Rectal smooth muscle tissue (tissue), 1 donor: ENCODE measurements around the gene PRKCH.

Experiments used
- H3K27ac ChIP-seq: one replicate; pipeline ENCODE4 v1.7.0; 2013; ENCODE audit warnings: low read depth, low read length, inconsistent platforms
- H3K27me3 ChIP-seq: one replicate; pipeline ENCODE4 v1.7.0; 2013; ENCODE audit warnings: low read length; ENCODE audit not compliant: control insufficient read depth, insufficient read depth
- H3K36me3 ChIP-seq: one replicate; pipeline ENCODE4 v1.7.0; 2013; ENCODE audit warnings: low read length; ENCODE audit not compliant: control insufficient read depth, insufficient read depth
- H3K4me1 ChIP-seq: one replicate; pipeline ENCODE4 v1.7.0; 2013; ENCODE audit warnings: low read length; ENCODE audit not compliant: control insufficient read depth, insufficient read depth
- H3K4me3 ChIP-seq: one replicate; pipeline ENCODE4 v1.7.0; 2013; ENCODE audit warnings: low read length
- H3K9ac ChIP-seq: one replicate; pipeline ENCODE4 v1.7.0; 2013; ENCODE audit warnings: low read length

PRKCH gene

DNA sequence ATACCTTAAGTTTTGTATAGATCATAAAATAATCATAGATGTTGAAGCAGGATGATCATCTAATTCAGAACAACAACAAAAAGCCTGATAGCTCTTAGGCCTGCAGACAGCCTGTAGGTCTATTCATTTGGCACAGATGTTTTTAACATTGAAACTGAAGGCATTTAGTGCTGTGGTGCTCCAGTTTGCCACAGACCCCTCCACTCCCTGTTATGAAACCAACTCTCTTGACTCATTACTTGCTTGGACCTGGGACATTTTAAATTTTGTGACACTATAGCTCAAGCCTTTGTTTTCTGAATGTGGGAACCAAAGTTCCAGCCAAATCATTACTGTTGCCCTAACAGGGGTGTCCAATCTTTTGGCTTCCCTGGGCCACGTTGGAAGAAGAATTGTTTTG is 9.1 kb downstream of the PRKCH start:
- Histone ChIP-seq H3K4me1 (no peaks in the 10 kb centered on the region), H3K27me3 (no peaks in the 10 kb centered on the region), H3K9ac (no peak overlapping the region), H3K27ac (no peak overlapping the region), H3K4me3 (no peak overlapping the region), H3K36me3 (no peaks in the 10 kb centered on the region)

DNA sequence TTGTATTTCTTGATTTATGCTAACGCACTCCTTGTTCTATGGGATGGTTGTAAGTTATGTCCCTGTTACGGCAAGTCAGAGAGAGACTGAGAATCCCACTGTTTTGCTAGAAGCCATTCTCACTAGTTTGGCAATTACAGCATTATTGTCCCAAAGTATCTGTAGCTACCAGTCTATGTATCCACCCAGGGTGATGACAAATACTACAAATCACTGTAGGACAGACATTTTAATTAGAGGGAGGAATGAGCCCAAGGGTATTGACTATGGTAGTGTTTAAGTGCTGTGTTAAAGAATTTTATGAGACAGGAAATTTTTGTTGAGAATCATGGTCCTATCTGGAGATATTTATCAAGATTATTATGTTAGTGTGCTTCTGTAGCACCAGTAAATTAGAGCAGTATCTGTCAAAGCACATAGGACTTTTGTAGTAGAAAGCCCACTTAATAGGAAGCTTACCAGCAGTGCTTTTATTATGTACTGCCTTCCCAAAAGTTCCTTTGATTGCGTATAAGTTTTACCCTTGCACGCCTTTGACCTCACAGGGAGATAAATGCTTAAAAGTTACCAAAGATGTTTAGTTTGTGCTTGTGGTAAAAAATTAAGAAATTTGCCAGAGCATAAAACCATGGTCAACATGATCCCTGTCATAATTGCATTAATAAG is 10.7 kb downstream of the PRKCH start:
- Histone ChIP-seq H3K27ac (no peak overlapping the region), H3K36me3 (no peaks in the 10 kb centered on the region), H3K27me3 (no peaks in the 10 kb centered on the region), H3K4me3 (no peak overlapping the region), H3K4me1 (no peaks in the 10 kb centered on the region), H3K9ac (no peak overlapping the region)

DNA sequence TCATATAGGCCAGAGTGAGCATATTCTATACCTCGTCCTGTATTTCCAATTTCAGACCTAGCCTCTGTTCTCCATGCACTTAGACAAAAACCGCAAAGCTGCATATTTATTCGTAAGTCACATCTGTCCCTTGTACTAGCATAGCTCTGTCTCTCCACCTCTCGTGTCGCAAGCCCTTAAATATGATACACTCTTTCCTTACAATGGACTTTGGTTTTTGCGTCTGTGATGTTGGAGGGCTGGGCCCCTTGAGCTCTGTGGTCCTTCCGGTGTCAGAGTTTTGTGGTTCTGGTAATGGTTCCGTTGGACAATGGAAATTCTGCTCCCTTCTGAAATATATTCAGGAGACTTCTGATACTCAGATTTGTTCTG is 11.3 kb downstream of the PRKCH start:
- no peak overlapping the region for H3K27ac ChIP-seq
- H3K27me3 ChIP-seq: no peaks in the 10 kb centered on the region
- H3K9ac ChIP-seq: no peak overlapping the region
- no peak overlapping the region for H3K4me3 ChIP-seq
- H3K4me1 ChIP-seq: no peaks in the 10 kb centered on the region
- no peaks in the 10 kb centered on the region for H3K36me3 ChIP-seq

DNA sequence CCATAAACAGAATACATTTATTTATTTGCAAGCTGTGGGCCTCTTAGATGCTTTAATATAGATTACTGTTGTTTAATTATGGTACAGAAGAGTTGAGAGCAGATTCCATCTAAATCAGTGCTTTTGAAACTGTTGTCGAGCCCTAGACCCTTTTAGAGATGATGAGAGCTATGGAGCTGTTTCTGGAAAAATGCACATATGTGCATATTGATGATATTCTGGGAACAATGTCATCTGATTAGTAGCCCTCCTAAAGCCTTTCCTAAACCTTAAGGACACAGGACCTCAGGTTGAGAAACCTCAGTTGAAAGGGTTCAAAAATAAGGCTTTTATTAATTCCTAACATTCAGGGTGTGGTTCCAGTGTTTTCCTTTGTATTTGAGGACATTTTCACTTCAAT is 11.7 kb downstream of the PRKCH start:
- Histone ChIP-seq H3K4me3 (no peak overlapping the region), H3K9ac (no peak overlapping the region), H3K4me1 (no peaks in the 10 kb centered on the region), H3K27me3 (no peaks in the 10 kb centered on the region), H3K27ac (no peak overlapping the region), H3K36me3 (no peaks in the 10 kb centered on the region)

DNA sequence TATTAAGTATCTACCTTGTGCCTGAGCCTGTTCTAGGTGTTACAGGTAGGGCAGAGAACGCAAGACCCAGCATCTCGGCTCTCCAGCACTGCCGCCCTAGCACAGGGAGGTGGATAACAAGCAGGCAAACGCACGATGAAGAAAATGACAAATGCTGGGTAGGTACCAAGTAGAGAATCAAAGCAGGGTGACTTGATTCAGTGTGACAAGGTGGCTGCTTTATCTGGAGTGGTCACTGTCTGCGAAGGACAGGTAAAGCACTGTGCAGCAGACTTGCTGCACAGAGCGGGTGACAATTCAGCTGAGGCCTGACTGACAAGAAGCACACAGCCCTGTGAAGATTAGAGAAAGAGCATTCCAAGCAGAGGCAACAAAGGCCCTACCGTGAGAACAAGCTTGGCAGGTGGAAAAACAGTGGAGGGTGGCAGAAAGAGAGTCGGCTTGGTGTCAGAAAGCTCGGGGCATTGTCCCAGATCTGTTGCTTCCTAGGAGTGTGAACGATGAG is 12.9 kb downstream of the PRKCH start:
- H3K4me1 ChIP-seq: no peaks in the 10 kb centered on the region
- H3K9ac ChIP-seq: no peak overlapping the region
- H3K27ac ChIP-seq: no peak overlapping the region
- no peak overlapping the region for H3K4me3 ChIP-seq
- H3K27me3 ChIP-seq: no peaks in the 10 kb centered on the region
- H3K36me3 ChIP-seq: no peaks in the 10 kb centered on the region

DNA sequence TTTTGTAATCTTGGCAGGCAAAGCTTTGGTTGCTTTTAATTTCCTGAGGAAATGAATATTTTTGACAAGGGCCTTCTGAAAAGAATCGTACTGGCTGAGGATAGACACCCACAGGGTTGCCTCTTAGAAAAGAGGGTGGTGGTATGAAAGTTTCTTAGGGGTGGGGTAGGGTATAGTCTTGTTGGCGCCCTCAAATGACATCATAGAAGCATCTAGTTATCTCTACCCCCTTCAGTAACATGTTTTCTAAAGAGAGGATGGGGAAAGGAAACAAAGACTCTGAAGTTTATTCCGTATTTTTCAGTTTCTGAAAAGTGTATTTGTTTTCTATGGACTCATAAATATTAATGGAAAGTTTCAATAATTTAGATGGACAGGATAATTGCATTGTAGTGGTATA is 13.7 kb downstream of the PRKCH start:
- no peak overlapping the region for H3K9ac ChIP-seq
- H3K4me1 ChIP-seq: no peaks in the 10 kb centered on the region
- no peak overlapping the region for H3K4me3 ChIP-seq
- no peaks in the 10 kb centered on the region for H3K36me3 ChIP-seq
- H3K27ac ChIP-seq: no peak overlapping the region
- no peaks in the 10 kb centered on the region for H3K27me3 ChIP-seq

DNA sequence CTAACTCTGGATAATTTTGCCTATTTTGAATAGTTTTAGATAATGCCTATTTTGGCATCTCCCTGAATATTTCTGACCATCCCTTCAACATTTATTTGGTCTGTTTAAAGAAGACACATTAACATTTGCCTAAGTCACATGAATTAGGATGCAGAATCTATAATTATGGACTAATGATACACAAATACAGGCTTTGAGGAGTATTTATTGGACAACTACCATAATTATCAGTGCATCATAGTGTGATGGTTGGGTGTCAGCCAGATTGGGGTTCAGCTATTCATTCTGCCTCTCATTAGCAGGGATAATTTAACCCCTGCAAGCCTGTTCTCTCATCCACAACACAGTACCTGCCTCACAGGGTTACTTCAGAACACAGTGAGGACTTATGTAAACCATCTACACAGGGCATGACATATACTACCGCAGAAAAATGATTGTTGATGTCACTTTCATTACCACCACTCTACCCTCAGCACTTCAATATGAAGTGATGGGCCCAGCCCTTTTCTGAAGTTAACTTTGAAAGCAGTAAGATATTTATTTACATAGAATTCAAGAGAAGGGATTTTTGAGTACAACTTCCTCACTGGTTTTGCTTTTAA is 14.4 kb downstream of the PRKCH start:
- Histone ChIP-seq H3K4me3 (no peak overlapping the region), H3K4me1 (no peaks in the 10 kb centered on the region), H3K27ac (no peak overlapping the region), H3K9ac (no peak overlapping the region), H3K36me3 (no peaks in the 10 kb centered on the region), H3K27me3 (no peaks in the 10 kb centered on the region)

DNA sequence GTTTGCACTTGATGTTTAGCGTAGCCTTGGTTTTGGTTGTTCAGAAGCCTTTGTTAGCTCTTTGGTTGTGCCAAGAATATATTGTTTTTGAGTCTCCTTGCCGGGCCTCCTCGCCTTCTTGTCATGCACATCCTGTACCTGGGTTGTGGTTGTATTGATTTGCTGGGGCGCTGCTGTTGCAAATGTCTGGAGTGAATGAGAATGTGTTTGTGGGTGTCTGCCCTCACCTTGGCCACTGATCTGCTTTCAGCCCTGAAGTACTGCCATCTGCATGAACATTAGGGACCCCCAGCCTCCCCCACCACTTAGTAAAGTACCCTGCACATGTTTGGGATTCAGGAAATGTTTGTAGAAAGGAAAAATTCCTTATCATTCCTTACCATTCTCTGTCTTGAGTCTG is 16.5 kb downstream of the PRKCH start:
- no peak overlapping the region for H3K4me3 ChIP-seq
- no peaks in the 10 kb centered on the region for H3K4me1 ChIP-seq
- no peak overlapping the region for H3K27ac ChIP-seq
- H3K9ac ChIP-seq: no peak overlapping the region
- H3K36me3 ChIP-seq: no peaks in the 10 kb centered on the region
- H3K27me3 ChIP-seq: no peaks in the 10 kb centered on the region

DNA sequence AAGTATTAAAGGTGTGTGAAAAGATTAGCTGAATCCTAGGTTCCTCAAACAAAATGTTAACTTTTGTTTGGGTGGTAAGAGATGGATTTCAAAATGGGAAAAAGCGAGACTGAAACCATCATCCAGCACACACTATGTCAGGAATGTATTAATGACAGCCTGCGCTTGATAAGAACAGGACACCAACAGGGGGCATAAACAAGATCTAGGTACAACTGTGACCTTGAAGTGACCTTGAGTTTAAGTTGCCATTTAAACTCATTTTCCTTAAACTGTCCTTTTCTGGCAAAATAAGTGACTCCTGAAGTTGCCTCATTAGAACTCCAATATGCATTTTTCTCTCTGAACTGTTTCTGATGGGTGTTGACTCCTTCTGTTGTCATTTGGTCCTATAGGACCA is 17.1 kb downstream of the PRKCH start:
- H3K36me3 ChIP-seq: no peaks in the 10 kb centered on the region
- H3K4me3 ChIP-seq: no peak overlapping the region
- H3K4me1 ChIP-seq: no peaks in the 10 kb centered on the region
- no peaks in the 10 kb centered on the region for H3K27me3 ChIP-seq
- no peak overlapping the region for H3K9ac ChIP-seq
- H3K27ac ChIP-seq: no peak overlapping the region

DNA sequence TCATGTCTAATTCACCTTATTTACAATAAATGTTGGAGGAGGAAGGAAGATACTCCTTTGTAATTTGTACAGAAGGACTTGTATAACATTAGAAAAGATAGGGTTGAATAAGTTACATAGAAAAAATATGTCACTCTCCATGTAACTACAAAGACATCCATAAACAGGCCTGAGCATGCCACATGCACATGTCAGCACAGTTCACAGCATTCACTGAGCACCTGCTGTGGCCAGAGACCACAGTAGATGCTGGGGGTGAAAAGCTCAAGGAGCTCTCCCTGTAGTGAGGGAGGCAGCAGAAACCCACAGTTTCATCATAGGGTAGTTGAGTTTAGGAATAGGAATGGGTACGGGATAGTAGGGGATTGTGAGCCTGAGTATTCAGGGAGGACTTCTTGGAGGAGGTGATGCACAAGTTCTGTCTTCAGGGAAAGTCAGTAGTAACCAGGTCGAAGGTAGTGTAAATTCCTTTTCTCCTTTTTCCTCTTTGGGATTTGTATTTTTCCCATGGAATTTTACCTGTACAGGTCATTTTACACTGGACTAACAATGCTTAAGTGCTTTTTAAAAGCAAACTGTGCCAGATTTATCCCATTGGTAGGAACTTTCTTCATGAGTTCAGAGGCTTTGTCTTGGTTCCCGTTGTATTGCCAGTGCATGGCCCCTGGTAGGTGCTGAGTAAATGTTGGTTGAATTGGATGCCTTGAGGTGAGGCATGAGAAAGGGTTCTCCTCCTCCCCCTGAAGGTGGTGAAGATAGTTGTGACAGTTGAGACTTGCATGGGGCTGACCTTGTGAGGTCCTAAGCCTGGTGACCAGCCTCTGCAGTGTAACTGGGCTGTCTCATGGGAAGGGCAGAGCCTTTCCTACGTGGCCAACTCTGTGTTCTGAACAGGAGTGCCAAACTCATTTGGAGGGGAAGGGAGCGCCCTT is 20.2 kb downstream of the PRKCH start:
- Histone ChIP-seq H3K36me3 (no peaks in the 10 kb centered on the region), H3K27ac (no peak overlapping the region), H3K9ac (no peak overlapping the region), H3K27me3 (no peaks in the 10 kb centered on the region), H3K4me1 (no peaks in the 10 kb centered on the region), H3K4me3 (no peak overlapping the region)

DNA sequence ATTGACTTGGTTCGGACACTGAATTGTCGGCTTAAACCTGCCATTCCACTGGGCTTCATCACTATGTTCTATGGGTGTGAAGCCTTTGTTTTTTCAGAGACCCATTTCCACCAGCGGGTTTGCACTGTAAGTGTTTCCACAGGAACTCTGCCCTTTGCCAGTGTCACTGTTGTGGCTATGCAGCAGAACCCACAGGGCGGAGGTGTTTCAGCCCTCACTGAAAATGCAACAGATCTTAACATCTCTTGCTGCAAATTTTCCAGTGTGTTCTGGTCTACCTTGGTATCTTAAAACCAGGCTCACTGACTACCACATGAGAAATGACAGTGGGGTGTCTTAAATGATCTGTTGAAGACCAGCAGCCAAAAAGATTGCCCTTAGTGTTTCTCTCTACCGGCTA is 21.1 kb downstream of the PRKCH start:
- Histone ChIP-seq H3K4me1 (no peaks in the 10 kb centered on the region), H3K36me3 (no peaks in the 10 kb centered on the region), H3K27ac (no peak overlapping the region), H3K27me3 (no peaks in the 10 kb centered on the region), H3K4me3 (no peak overlapping the region), H3K9ac (no peak overlapping the region)

DNA sequence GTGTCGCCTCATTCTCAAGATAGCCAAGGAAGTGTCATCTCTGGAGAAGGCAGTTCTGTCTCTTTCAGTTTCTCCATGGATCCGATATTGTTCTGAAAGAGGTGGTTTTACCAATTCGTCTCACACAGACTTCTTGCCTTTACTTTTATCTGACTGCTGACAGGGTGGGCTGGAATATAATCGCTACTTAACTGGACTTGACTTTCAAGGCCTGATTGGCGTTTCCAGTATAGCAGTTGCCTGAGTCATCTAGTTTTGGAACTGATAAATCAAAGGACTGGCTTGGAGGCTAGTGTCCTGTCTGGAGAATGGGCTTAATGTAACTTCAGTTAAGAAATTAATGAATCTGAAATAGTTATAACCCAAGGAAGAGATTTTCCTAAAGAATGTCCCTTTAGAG is 21.6 kb downstream of the PRKCH start:
- Histone ChIP-seq H3K27ac (no peak overlapping the region), H3K4me3 (no peak overlapping the region), H3K36me3 (no peaks in the 10 kb centered on the region), H3K4me1 (no peaks in the 10 kb centered on the region), H3K9ac (no peak overlapping the region), H3K27me3 (no peaks in the 10 kb centered on the region)
